ES-I3 (cell line): ENCODE data around the gene GSTCD.
"Not testable (repeated sequence)": the region's sequence is repeated elsewhere in the genome, so short reads cannot be mapped to it uniquely, and the experiment has no call there.

Experiments
- H3K36me3 ChIP-seq: 2 replicates; pipeline ENCODE4 v1.6.1; 2013; ENCODE audit warnings: mild to moderate bottlenecking, low read length, control low read depth, moderate library complexity; ENCODE audit not compliant: insufficient read depth
- H3K4me1 ChIP-seq: 2 replicates; pipeline ENCODE4 v1.6.1; 2013; ENCODE audit warnings: mild to moderate bottlenecking, control low read depth, low read length; ENCODE audit not compliant: insufficient read depth
- H3K9ac ChIP-seq: 2 replicates; pipeline ENCODE4 v1.6.1; 2013; ENCODE audit warnings: low read depth, mild to moderate bottlenecking, low read length, moderate library complexity
- H3K9me3 ChIP-seq: 2 replicates; pipeline ENCODE4 v1.6.1; 2013; ENCODE audit warnings: mild to moderate bottlenecking, low read length, moderate library complexity; ENCODE audit not compliant: control insufficient read depth, insufficient read depth

Gene GSTCD

DNA sequence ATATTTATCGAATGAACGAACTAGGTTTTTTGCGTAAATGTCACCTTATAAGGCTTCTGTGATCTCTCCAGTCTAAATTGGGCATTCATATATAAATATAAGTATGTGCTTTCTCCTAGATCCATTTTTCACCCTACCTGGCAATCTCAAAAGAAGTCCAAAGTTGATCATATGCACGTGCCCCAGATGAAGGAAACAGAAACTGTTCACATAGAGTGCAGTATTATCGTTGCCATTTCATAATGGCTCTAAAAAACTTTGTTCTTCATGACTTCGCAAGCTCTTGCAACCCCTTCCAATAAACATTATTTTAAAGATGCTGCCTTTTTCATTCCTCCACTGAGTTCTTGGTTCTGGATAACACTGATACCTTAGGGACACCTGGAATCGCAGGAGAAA is 803 bp upstream of the GSTCD start:
- H3K36me3 ChIP-seq = no peaks in the 10 kb centered on the region
- peak overlapping the region; percentile 83 for H3K9ac ChIP-seq
- H3K9me3 ChIP-seq = no peaks in the 10 kb centered on the region
- H3K4me1 ChIP-seq = no peaks in the 10 kb centered on the region

DNA sequence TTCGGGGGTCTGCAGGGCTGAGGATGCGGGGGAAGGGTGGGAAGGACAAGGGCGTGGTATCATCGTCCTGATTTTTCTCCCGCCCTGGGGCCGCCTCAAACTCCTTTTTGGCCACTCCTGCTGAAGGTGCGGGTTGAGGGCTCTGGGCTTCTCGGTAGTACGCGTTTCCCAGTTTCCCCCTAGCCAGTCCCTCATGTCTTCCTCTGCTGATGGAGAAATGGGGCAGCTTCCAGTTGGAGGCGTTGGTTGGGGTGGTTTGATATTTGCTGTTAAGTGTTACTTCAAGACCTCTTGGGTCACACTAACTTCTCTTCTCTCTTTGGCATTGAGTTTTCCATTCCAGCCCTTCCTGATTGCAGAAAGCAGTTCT is 482 bp downstream of the GSTCD start:
- Histone ChIP-seq H3K9ac (peak overlapping the region; percentile 83), H3K4me1 (no peaks in the 10 kb centered on the region), H3K36me3 (no peaks in the 10 kb centered on the region), H3K9me3 (no peaks in the 10 kb centered on the region)

DNA sequence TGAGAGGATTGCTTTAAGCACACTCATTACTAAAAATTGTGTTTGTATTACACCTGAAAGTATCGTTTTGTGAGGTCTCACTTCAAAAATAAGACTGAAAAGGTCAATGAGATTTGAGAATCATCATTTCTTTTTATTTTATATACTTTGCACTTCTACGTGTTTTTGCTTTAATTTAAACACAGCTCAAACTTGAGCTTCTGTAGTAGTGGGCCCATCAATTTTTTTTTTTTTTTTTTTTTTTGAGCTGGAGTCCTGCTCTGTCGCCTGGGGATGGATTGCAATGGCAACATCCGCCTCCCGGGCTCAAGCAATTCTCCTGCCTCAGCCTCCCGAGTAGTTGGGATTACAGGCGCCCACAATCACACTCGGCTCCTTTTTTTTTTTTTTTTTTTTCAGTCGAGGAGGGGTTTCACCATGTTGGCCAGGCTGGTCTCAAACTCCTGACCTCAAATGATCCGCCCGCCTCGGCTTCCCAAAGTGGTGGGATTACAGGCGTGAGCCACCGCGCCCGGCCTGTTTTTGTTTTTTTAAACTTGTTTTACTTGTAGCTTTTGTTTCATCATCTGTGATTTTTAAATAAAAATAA is 1.5 kb downstream of the GSTCD start:
- Histone ChIP-seq H3K4me1 (no peaks in the 10 kb centered on the region), H3K9ac (peak overlapping the region; percentile 83), H3K36me3 (no peaks in the 10 kb centered on the region), H3K9me3 (no peaks in the 10 kb centered on the region)

DNA sequence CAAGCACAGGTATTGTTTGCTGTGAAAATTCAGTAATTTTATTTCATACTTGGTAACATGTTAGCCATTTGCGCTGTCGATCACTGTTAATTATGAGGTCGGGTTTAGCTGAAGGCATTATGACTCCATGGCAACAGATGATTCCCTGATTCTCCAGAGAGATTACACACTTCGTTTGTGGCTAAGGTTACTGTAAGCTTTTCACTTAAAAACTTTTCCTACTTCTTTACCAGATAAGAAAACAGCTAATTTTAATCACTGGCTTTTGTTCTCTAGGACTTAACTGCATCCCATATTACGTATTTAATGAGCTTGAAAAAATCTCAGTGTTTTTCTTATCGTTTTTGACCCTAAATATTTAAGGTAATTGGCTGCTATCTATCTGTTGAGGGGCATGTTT is 2.1 kb downstream of the GSTCD start:
- no peaks in the 10 kb centered on the region for H3K36me3 ChIP-seq
- peak overlapping the region; percentile 83; the same call in 1 of the 2 replicates for H3K9ac ChIP-seq
- H3K4me1 ChIP-seq = no peaks in the 10 kb centered on the region

DNA sequence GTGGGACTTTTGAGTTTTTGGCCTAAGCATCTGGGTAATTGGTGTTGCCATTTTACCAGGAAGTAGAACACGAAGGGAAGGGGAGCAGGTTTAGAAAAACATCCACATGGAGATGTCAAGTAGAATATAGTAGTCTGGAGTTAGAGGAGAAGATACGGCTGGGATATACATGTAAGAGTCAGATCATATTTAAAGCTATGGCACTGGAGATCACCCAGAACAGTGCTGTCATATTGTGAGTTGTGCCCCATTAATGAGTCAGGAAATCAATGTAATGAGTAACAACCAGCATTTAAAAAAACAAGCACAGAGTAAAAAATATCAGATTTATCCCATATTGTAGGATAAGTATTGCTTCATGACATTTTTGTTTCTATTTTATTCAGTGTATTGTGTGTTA is 4.2 kb downstream of the GSTCD start:
- H3K9me3 ChIP-seq = no peaks in the 10 kb centered on the region
- H3K36me3 ChIP-seq = no peaks in the 10 kb centered on the region
- no peak overlapping the region for H3K9ac ChIP-seq
- no peaks in the 10 kb centered on the region for H3K4me1 ChIP-seq

More for the DNA sequence above, 2.1 kb downstream of the GSTCD start:
- no peaks in the 10 kb centered on the region for H3K9me3 ChIP-seq

DNA sequence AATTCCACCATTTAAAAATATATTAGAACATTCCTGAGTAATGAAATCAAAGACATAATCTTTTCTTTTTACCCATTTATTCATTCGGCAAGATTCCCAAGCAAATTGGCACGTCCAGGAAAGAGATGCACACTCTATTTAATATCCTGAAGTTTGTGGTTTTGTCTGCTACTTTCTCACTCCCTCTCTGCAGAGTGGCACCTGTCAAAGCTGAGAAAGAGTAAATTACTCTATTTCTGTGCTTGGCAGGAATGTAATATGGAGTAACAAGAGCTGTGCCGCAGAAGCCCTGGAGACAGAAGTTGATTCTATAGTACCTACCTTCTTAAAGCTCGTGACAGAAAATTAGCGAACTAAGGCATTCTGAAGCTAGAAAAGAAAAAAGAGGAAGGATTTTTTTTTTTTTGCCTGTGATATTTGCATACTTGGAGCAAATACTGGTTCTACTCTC is 5.5 kb downstream of the GSTCD start:
- H3K9ac ChIP-seq = no peak overlapping the region
- H3K36me3 ChIP-seq = peaks cover 2% of the 10 kb centered on the region; the same call in 1 of the 2 replicates
- H3K4me1 ChIP-seq = no peaks in the 10 kb centered on the region
- no peaks in the 10 kb centered on the region for H3K9me3 ChIP-seq

DNA sequence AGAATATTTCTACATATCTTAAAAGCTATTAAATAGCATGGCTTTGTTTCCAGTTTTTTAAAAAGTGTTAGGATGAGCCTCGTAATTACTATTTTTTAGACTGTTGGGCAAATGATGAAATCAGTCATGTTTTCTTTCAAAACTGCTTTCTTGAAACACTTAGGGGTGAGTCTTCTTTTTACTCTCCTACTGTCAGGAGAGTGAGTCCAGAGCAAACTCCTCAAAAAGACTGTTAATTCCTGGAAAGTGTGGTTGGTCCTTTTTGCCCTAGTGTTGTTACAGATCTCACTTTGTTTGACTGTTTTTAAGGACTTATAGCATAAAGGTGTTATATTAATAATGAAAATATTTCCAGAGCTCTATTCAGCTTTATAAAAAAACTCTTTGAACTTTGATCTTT is 6.3 kb downstream of the GSTCD start:
- H3K9ac ChIP-seq = no peak overlapping the region

DNA sequence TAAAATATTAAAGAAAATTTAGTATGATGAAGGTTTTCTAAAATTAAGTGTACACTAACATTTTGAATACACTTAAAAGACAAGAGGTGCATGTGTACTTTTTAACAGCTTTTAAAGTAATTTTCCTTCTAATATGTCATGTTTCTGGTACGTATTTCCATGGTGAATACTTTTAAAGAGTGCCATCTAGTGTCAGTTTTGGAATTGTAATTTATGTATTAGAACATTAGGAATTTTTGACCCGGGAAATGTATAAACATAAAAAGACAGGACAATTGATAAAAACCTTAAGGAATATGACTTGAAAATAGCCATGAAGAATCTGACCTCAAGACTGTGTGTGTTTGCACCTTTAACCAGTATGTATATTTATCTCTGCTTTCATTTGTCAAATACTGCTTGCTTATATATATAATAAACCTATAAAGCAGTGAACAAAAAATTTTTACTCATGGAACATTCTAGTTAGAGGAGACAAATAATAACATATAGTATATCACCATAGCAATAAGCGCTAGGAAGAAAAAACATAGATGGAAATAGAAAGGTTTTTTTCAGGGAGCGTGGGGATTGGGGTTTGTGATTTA is 7.2 kb downstream of the GSTCD start:
- H3K36me3 ChIP-seq = peaks cover 4% of the 10 kb centered on the region; the same call in 1 of the 2 replicates
- no peak overlapping the region for H3K9ac ChIP-seq
- H3K4me1 ChIP-seq = no peaks in the 10 kb centered on the region
- no peaks in the 10 kb centered on the region for H3K9me3 ChIP-seq

More for the DNA sequence above, 6.3 kb downstream of the GSTCD start:
- Histone ChIP-seq H3K36me3 (peaks cover 4% of the 10 kb centered on the region; the same call in 1 of the 2 replicates), H3K4me1 (no peaks in the 10 kb centered on the region), H3K9me3 (no peaks in the 10 kb centered on the region)

DNA sequence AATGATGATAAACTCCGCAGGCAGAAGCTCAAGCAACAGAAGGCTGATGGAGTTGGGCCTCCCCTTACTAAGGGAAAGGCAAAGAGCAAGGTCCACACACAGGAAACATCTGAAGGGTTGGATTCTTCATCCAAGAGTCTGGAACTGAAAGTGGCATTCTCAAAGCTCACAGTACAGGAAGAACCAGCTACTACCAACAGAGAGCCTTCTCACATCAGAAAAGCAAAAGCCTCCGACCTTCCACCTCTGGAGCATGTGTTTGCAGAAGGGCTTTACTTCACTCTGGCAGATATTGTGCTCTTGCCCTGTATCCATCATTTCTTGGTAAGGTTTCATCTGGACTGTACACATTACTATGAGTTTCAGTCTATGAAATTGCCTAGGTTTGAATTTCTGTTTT is 10.6 kb downstream of the GSTCD start:
- Histone ChIP-seq H3K9ac (no peak overlapping the region), H3K9me3 (no peaks in the 10 kb centered on the region), H3K36me3 (peaks cover 4% of the 10 kb centered on the region; the same call in 1 of the 2 replicates), H3K4me1 (no peaks in the 10 kb centered on the region)

DNA sequence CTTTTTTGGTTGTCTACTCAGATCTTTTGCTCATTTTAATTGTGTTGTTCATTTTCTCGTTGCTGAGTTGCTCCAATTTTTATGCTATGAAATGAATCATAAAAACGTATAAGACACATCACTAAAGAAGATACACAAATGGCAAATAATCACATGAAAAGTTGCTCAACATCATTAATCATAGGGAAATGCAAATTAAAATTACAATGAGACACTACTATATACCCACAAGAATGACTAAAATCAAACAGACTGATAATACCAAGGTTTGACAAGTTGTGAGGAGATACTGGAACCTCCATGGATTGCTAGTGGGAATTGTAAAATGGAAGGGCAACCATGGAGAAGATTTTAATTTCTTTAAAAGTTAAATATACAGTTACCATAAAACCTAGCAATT is 17.0 kb downstream of the GSTCD start:
- peaks cover 6% of the 10 kb centered on the region; the same call in 1 of the 2 replicates for H3K36me3 ChIP-seq
- H3K9ac ChIP-seq = no peak overlapping the region
- H3K4me1 ChIP-seq = no peaks in the 10 kb centered on the region
- no peaks in the 10 kb centered on the region for H3K9me3 ChIP-seq

DNA sequence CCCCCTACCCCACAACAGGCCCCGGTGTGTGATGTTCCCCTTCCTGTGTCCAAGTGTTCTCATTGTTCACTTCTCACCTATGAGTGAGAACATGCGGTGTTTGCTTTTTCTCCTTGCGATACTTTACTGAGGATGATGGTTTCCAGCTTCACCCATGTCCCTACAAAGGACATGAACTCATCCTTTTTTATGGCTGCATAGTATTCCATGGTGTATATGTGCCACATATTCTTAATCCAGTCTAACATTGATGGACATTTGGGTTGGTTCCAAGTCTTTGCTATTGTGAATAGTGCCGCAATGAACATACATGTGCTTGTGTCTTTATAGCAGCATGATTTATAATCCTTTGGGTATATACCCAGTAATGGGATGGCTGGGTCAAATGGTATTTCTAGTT is 21.3 kb downstream of the GSTCD start:
- H3K36me3 ChIP-seq, H3K4me1 ChIP-seq, H3K9ac ChIP-seq, H3K9me3 ChIP-seq: not testable (repeated sequence)

DNA sequence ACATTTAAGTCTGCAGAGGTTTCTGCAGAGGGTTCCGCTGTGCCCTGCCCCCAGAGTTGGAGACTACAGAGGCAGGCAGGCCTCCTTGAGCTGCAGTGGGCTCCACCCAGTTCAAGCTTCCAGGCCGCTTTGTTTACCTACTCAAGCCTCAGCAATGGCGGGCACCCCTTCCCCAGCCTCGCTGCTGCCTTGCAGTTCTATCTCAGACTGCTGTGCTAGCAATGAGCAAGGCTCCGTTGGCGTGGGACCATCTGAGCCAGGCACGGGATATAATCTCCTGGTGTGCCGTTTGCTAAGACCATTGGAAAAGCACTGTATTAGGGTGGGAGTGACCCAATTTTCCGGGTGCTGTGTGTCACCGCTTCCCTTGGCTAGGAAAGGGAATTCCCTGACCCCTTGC is 26.6 kb downstream of the GSTCD start:
- H3K4me1 ChIP-seq, H3K36me3 ChIP-seq, H3K9me3 ChIP-seq, H3K9ac ChIP-seq: not testable (repeated sequence)

DNA sequence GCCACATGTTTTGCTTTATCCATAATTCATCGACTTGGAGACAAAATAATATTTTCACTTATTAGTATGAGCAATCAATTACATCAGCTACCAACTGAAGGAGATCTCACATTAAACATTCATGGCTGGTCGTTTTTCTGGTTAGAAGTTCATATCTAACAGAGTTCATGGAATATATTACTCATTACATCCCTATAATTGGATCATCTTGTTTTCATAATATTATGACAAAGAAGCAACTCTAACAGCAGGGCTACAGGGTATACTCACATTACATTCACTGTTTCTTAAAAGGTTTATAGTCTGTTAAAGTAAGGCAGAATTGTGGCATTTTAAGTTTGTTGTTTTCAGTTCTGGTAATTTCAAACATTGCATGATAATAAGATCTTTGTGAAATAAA is 33.0 kb downstream of the GSTCD start:
- Histone ChIP-seq H3K9ac (no peak overlapping the region), H3K4me1 (no peaks in the 10 kb centered on the region), H3K36me3 (no peaks in the 10 kb centered on the region), H3K9me3 (no peaks in the 10 kb centered on the region)

DNA sequence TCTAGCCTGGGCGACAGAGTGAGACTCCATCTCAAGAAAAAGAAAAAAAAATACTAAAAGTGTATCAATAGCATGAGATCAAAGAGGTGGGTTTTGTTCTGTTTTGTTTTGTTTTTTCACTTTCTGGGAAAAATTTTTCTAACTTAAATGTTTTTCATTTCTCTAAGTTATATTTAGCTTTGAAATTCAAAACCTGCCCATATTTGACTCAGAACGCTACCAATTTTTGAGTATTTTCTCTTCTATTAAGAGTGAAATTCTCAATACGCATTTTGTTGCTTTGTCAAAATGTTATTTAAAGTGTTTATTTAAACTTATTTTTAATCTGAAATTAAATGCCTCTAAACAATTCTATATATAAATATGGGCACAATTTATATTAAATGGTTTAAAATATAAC is 39.6 kb downstream of the GSTCD start:
- Histone ChIP-seq H3K4me1 (no peaks in the 10 kb centered on the region), H3K36me3 (no peaks in the 10 kb centered on the region), H3K9me3 (no peaks in the 10 kb centered on the region), H3K9ac (no peak overlapping the region)

DNA sequence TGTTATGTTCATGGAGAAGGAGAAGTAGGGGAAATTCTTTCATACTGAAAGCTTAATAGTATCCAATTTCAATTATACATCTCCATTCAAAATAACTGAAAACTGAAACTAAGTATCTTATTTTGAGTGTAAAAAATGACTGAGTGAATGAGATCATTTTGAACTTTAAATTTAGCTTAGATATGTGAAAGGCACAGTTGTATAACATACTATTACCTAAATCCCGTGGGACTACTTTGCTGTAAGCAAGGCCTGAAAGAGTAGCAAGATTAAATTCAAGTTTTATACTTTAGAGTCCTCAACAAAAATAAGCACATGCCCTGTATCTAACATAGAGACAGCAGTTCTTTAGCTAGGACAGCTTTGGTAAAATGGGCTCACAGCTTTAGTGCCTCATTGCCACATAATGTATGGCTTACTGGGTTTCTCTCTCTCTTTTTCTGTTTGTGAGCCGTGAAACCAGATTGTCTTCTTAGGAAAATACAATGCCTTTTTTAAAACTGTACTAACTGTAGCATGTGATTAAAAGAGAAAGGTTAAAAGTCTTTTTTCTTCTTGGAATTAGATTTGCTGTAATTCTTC is 43.2 kb downstream of the GSTCD start:
- Histone ChIP-seq H3K36me3 (no peaks in the 10 kb centered on the region), H3K9ac (no peak overlapping the region), H3K9me3 (no peaks in the 10 kb centered on the region), H3K4me1 (no peaks in the 10 kb centered on the region)
